ENCODE results near the gene GSK3B. TPM values are rescaled to one million over a fixed set of nuclear protein-coding genes. Genes with fewer than 3 reads are reported as not detected.
"Not testable (repeated sequence)": the region's sequence is repeated elsewhere in the genome, so short reads cannot be mapped to it uniquely, and the experiment has no call there.

Gene GSK3B
- polyA plus RNA-seq, 3 donors, result 38.5 to 51.5 (median 48.6) TPM

DNA sequence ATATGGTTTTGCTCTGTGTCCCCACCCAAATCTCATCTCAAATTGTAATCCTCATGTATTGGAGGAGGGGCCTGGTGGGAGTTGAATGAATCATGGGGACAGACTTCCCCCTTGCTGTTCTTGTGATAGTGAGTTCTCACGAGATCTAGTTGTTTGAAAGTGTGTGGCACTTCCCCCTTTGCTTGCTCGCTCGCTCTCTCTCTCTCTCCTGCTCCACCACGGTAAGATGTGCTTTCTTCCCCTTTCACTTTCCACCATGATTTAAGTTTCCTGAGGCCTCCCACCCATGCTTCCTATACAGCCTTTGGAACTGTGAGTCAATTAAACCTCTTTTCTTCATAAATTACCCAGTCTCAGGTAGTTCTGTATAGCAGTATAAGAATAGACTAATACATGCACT lies 60.7 kb downstream of the GSK3B start:
- no peak for DNase-seq (ENCODE audit: extremely low read depth in 1 of 11, low read depth in 9 of 11, low spot score in 4 of 11)

DNA sequence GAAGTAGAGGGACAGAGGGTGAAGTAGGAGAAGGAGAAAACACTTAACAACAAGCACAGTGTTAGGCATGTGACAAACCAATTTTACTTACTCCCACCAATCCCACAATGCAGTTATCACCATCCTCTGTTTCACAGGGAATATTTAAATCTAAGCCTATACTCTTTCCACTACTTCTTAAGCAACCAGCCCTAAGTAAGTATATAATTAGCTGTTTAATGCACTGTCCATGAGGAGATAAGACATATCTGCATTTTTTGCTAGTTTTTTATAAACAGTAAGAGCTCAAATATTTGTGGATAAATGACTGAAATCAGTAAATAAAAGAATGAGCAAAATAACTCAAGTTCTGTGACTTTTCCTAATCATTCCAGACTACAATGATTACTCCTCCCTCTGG lies 62.7 kb downstream of the GSK3B start:
- no peak for DNase-seq (ENCODE audit: extremely low read depth in 1 of 11, low read depth in 9 of 11, low spot score in 4 of 11)

DNA sequence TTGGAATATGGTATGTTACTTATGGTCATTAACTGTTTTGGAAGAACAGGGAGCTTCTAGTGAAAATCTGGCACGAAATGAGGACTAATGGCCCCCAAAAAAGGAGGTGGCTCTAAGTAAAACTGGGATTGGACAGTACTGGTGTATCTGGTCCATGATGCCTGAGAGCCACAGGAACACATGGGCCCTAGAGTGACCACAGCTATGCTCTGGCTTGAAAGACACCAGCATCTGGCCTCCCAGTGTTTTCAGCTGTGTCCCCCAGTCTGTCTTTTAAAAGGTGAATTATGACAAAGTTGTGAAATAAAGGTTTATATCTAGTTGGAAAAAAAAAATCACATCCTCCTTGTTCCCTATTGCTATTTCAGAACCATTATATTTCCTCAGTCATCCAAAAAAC lies 64.5 kb downstream of the GSK3B start:
- DNase-seq (ENCODE audit: extremely low read depth in 1 of 11, low read depth in 9 of 11, low spot score in 4 of 11), result no peak

- no peak for DNase-seq (ENCODE audit: extremely low read depth in 1 of 11, low read depth in 9 of 11, low spot score in 4 of 11)
Measured at GRCh38 chr3:120028271-120029047, 65.8 kb downstream of the GSK3B start.

GRCh38 chr3:120027226-120027625 lies 67.0 kb downstream of the GSK3B start:
- no peak for DNase-seq (ENCODE audit: extremely low read depth in 1 of 11, low read depth in 9 of 11, low spot score in 4 of 11)

DNA sequence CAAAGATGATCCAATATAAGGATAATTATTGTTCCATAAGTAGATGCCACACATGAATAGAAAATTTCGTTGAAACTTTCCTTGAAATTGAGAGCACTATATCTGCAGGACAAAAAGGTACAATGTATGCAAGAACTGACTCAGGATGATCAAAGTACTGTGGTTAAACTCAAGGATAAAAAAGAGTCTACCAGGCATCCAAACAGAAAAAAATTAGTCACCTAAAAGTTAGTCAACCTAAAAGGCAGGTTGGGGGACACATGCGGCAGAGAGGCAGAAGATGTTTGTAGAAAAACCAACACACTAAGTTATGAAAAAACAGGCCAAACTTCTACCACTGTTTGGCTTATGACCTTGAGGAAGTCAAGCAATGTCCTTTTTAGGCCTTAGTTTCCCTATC lies 68.7 kb downstream of the GSK3B start:
- no peak for DNase-seq (ENCODE audit: extremely low read depth in 1 of 11, low read depth in 9 of 11, low spot score in 4 of 11)

- no peak for DNase-seq (ENCODE audit: extremely low read depth in 1 of 11, low read depth in 9 of 11, low spot score in 4 of 11)
Measured at GRCh38 chr3:120024103-120024502, 70.1 kb downstream of the GSK3B start.

- DNase-seq (ENCODE audit: extremely low read depth in 1 of 11, low read depth in 9 of 11, low spot score in 4 of 11), result no peak
Measured at GRCh38 chr3:120022729-120023128, 71.5 kb downstream of the GSK3B start.

DNA sequence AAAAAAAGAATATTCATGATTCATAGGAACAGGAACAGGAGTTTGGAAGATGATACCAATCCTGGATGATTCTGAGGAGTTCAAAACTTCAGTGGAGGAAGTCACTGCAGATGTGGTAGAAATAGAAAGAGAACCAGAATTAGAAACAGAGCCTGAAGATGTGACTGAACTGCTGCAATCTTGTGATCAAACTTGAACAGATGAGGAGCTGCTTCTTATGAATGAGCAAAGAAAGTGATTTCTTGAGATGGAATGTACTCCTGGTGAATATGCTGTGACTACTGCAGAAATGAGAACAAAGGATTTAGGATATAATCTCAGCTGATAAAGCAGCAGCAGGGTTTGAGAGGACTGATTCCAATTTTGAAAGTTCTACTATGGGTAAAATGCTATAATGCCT lies 72.7 kb downstream of the GSK3B start:
- no peak for DNase-seq (ENCODE audit: extremely low read depth in 1 of 11, low read depth in 9 of 11, low spot score in 4 of 11)

- no peak for DNase-seq (ENCODE audit: extremely low read depth in 1 of 11, low read depth in 9 of 11, low spot score in 4 of 11)
Measured at GRCh38 chr3:120018299-120018698, 75.9 kb downstream of the GSK3B start.

DNA sequence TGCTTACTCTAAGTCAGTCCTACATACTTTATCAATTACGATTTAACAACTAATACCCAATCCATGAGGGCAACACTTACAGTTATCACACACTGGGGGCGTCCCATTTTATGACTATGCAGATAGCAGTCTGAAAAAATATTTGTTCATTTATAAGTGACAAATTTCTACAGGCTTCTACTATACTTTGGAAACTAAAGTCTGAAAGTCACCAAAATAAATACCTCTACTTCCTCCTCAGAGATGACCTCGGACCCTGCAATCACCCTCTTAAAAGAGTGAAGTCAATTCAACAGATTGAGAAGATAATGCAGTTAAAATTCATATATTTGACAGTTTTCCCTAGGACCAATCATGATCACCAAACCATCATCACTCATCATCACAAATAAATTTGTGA lies 76.6 kb downstream of the GSK3B start:
- no peak for DNase-seq (ENCODE audit: extremely low read depth in 1 of 11, low read depth in 9 of 11, low spot score in 4 of 11)

- DNase-seq (ENCODE audit: extremely low read depth in 1 of 11, low read depth in 9 of 11, low spot score in 4 of 11), result no peak
Measured at GRCh38 chr3:120013481-120013880, 80.8 kb downstream of the GSK3B start.

DNA sequence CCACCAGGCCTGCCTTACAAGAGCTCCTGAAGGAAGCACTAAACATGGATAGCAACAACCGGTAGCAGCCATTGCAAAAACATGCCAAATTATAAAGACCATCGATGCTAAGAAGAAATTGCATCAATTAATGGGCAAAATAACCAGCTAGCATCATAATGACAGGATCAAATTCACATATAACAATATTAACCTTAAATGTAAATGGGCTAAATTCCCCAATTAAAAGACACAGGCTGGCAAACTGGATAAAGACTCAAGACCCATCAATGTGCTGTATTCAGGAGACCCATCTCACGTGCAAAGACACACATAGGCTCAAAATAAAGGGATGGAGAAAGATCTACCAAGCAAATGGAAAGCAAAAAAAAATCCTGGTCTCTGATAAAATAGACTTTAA lies 88.5 kb downstream of the GSK3B start:
- not testable (repeated sequence) for DNase-seq (ENCODE audit: extremely low read depth in 1 of 11, low read depth in 9 of 11, low spot score in 4 of 11)

- DNase-seq (ENCODE audit: extremely low read depth in 1 of 11, low read depth in 9 of 11, low spot score in 4 of 11), result not testable (repeated sequence)
Measured at GRCh38 chr3:120004008-120004498, 90.2 kb downstream of the GSK3B start.

DNA sequence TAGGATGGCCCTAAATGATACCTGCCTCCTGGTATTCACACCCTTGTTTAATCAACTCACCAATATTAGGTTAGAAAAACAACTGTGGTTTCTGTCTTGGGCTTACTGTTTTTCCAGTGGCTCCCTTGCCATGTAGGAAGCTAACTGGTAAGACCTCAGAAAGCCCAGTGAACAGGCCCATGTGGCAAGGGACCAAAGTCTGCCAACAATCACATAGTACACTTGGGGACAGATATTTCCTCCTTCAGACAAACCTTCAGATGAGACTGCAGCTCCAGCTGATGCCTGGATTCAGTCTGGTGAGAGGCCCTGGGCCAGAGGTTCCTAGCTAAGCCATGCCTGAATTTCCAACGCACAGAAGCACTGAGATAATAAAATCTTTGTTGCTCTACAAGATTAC lies 96.1 kb downstream of the GSK3B start:
- no peak for DNase-seq (ENCODE audit: extremely low read depth in 1 of 11, low read depth in 9 of 11, low spot score in 4 of 11)

- no peak for DNase-seq (ENCODE audit: extremely low read depth in 1 of 11, low read depth in 9 of 11, low spot score in 4 of 11)
Measured at GRCh38 chr3:119990888-119991287, 103.4 kb downstream of the GSK3B start.

DNA sequence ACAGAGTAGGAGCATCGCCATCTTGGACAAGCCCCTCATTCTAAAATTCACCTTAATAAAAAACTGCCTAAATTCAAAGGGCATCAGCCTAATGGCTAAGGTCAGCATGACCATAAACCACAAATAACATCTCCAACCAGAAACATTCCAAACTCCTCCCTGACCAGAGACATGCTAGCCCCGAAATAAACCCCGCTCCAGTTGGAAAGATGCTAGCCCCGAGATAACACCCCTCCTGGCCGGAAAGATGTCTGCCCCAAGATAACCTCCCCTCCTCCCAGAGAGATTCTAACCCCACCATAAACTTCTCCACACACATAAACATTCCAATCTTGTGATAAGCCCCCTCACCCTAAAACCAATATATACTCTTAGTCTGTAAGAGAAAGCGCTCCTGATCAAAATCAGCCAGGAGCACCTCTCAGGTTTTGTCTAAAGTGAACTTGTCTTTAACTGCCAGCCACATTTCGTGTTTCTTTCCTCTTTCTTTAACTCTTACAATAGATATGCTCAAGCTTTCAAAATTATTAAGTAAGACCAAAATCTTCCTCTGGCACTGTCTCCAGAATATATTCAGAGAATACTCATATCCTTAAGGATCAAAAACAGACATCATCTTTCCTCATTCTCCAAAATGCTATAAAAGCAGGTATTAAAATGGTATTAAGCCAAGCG lies 104.1 kb downstream of the GSK3B start:
- DNase-seq (ENCODE audit: extremely low read depth in 1 of 11, low read depth in 9 of 11, low spot score in 4 of 11), result no peak

DNA sequence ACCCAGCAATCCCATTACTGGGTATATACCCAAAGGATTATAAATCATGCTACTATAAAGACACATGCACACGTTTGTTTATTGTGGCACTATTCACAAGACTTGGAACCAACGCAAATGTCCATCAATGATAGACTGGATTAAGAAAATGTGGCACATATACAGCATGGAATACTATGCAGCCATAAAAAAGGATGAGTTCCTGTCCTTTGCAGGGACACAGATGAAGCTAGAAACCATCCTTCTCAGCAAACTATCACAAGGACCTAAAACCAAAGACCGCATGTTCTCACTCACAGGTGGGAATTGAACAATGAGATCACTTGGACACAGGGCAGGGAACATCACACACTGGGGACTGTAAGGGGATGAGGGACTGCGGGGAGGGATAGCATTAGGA lies 107.4 kb downstream of the GSK3B start:
- DNase-seq (ENCODE audit: extremely low read depth in 1 of 11, low read depth in 9 of 11, low spot score in 4 of 11), result not testable (repeated sequence)

DNA sequence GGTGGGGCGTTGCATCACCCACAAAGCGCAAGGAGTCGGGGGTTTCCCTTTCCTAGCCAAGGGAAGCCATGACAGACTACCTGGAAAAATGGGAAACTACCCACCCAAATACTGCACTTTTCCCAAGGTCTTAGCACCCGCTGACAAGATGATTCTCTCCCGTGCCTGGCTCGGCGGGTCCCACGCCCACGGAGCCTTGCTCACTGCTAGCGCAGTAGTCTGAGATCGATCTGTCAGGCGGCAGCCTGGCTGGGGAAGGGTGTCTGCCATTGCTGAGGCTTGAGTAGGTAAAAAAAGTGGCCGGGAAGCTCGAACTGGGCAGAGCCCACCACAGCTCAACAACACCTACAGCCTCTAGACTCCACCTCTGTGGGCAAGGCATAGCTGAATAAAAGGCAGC lies 112.9 kb downstream of the GSK3B start:
- DNase-seq (ENCODE audit: extremely low read depth in 1 of 11, low read depth in 9 of 11, low spot score in 4 of 11), result no peak

- DNase-seq (ENCODE audit: extremely low read depth in 1 of 11, low read depth in 9 of 11, low spot score in 4 of 11), result no peak
Measured at GRCh38 chr3:119978554-119979208, 115.6 kb downstream of the GSK3B start.
